ENCODE data around the gene VMO1.

Gene VMO1

GRCh38 chr17:4769628-4770027 lies 16.5 kb downstream of the VMO1 start:
- Histone ChIP-seq H3K9ac (ENCODE audit: low read depth, low read length, poor library complexity, severe bottlenecking) (no peak overlapping the region), H3K27me3 (ENCODE audit: insufficient read depth, low read length, poor library complexity, severe bottlenecking) (no peaks in the 10 kb centered on the region), H3K4me2 (ENCODE audit: low read depth, low read length, poor library complexity, severe bottlenecking) (no peak overlapping the region), H4K20me1 (ENCODE audit: insufficient read depth, low read length, poor library complexity, severe bottlenecking) (no peaks in the 10 kb centered on the region), H3K4me1 (ENCODE audit: insufficient read depth, low read length, poor library complexity, severe bottlenecking) (no peaks in the 10 kb centered on the region), H3K9me2 (replicated peaks; ENCODE audit: low read depth, low read length) (no peaks in the 10 kb centered on the region), H3K4me3 (ENCODE audit: low read length, poor library complexity, severe bottlenecking) (no peak overlapping the region), H3F3A (ENCODE audit: low read depth) (no peaks in the 10 kb centered on the region), H2AFZ (ENCODE audit: low read length) (no peak overlapping the region), H3K79me2 (ENCODE audit: insufficient read depth, low read length) (no peaks in the 10 kb centered on the region), H3K9me3 (ENCODE audit: insufficient read depth, low read depth, low read length) (no peaks in the 10 kb centered on the region), H3K36me3 (ENCODE audit: insufficient read depth, low read length) (no peaks in the 10 kb centered on the region)
- TF ChIP-seq CTCF (conservative IDR thresholded peaks at IDR 0.05; ENCODE audit: low read length) (no peak), EZH2phosphoT487 (IDR thresholded peaks at IDR 0.05; ENCODE audit: borderline replicate concordance) (no peak)

DNA sequence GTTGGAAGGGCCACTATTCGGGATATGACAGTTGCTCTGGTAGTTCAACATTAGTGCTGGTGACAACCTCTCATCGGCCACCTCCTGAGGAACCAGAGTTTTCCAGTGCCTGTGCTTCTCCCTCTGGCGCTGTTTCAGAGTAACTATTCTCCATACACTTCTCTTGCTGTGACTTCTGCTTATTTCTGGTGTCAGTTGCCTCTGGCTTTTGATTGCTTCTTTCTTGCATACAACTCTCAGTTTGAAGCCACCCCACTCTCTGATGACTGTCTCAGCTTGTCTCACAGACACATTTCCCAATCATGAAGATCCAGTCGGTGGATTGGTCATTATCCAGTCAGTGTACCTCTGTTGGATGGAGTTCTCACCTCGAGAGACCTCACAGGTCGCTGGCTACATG lies 17.9 kb downstream of the VMO1 start:
- Histone ChIP-seq H3K9me3 (ENCODE audit: insufficient read depth, low read depth, low read length) (no peaks in the 10 kb centered on the region), H3K27me3 (ENCODE audit: insufficient read depth, low read length, poor library complexity, severe bottlenecking) (no peaks in the 10 kb centered on the region), H3K4me3 (ENCODE audit: low read length, poor library complexity, severe bottlenecking) (no peak overlapping the region), H3K79me2 (ENCODE audit: insufficient read depth, low read length) (no peaks in the 10 kb centered on the region), H3F3A (ENCODE audit: low read depth) (no peaks in the 10 kb centered on the region), H4K20me1 (ENCODE audit: insufficient read depth, low read length, poor library complexity, severe bottlenecking) (no peaks in the 10 kb centered on the region), H3K4me2 (ENCODE audit: low read depth, low read length, poor library complexity, severe bottlenecking) (no peak overlapping the region), H3K4me1 (ENCODE audit: insufficient read depth, low read length, poor library complexity, severe bottlenecking) (no peaks in the 10 kb centered on the region), H2AFZ (ENCODE audit: low read length) (no peak overlapping the region), H3K36me3 (ENCODE audit: insufficient read depth, low read length) (no peaks in the 10 kb centered on the region), H3K9me2 (replicated peaks; ENCODE audit: low read depth, low read length) (no peaks in the 10 kb centered on the region), H3K9ac (ENCODE audit: low read depth, low read length, poor library complexity, severe bottlenecking) (no peak overlapping the region)
- TF ChIP-seq EZH2phosphoT487 (IDR thresholded peaks at IDR 0.05; ENCODE audit: borderline replicate concordance) (no peak), CTCF (conservative IDR thresholded peaks at IDR 0.05; ENCODE audit: low read length) (no peak)

- no peaks in the 10 kb centered on the region for H3K9me2 ChIP-seq (replicated peaks; ENCODE audit: low read depth, low read length)
- H3K4me2 ChIP-seq (ENCODE audit: low read depth, low read length, poor library complexity, severe bottlenecking): no peak overlapping the region
- no peak overlapping the region for H3K9ac ChIP-seq (ENCODE audit: low read depth, low read length, poor library complexity, severe bottlenecking)
- no peak overlapping the region for H3K4me3 ChIP-seq (ENCODE audit: low read length, poor library complexity, severe bottlenecking)
- H2AFZ ChIP-seq (ENCODE audit: low read length): no peak overlapping the region
- H4K20me1 ChIP-seq (ENCODE audit: insufficient read depth, low read length, poor library complexity, severe bottlenecking): no peaks in the 10 kb centered on the region
- H3K36me3 ChIP-seq (ENCODE audit: insufficient read depth, low read length): no peaks in the 10 kb centered on the region
- H3K79me2 ChIP-seq (ENCODE audit: insufficient read depth, low read length): no peaks in the 10 kb centered on the region
- no peaks in the 10 kb centered on the region for H3K4me1 ChIP-seq (ENCODE audit: insufficient read depth, low read length, poor library complexity, severe bottlenecking)
- H3F3A ChIP-seq (ENCODE audit: low read depth): no peaks in the 10 kb centered on the region
- H3K27me3 ChIP-seq (ENCODE audit: insufficient read depth, low read length, poor library complexity, severe bottlenecking): no peaks in the 10 kb centered on the region
- TF ChIP-seq CTCF (conservative IDR thresholded peaks at IDR 0.05; ENCODE audit: low read length) (no peak), EZH2phosphoT487 (IDR thresholded peaks at IDR 0.05; ENCODE audit: borderline replicate concordance) (no peak)
- no peaks in the 10 kb centered on the region for H3K9me3 ChIP-seq (ENCODE audit: insufficient read depth, low read depth, low read length)
Measured at GRCh38 chr17:4766723-4767122, 19.4 kb downstream of the VMO1 start.

All from Loucy (cell line).